Cardiac muscle cell (in vitro differentiated cells and primary cell): ENCODE data around the gene EML5. TPM values are rescaled to one million over a fixed set of nuclear protein-coding genes. Genes with fewer than 3 reads are reported as not detected.
A peak's percentile ranks its signal among the peaks of the same experiment; 100 is the strongest.

Experiments
- DNase-seq, 2 donors: peaks; one replicate each; pipeline versions ENCODE4 v3.0.0 to v3.0.0-alpha.2; 2010 to 2017; ENCODE audit warnings: low read depth in 1 of 2, low spot score in 1 of 2
- H3K27ac ChIP-seq: fragments of 200-600 bp; sonication (generic); 2 replicates; pipeline ENCODE4 v1.5.1; 2016
- H3K27me3 ChIP-seq: fragments of 200-600 bp; sonication (generic); 2 replicates; pipeline ENCODE4 v1.6.0; 2016; ENCODE audit warnings: control low read depth
- H3K36me3 ChIP-seq: fragments of 200-600 bp; sonication (generic); 2 replicates; pipeline ENCODE4 v1.5.1; 2016; ENCODE audit warnings: control low read depth
- H3K4me1 ChIP-seq: fragments of 200-600 bp; sonication (generic); 2 replicates; pipeline ENCODE4 v1.8.1; 2017; ENCODE audit warnings: low read depth, mild to moderate bottlenecking, mixed run types
- H3K4me3 ChIP-seq: fragments of 200-600 bp; sonication (generic); 2 replicates; pipeline ENCODE4 v1.5.1; 2016; ENCODE audit warnings: mild to moderate bottlenecking
- H3K9me3 ChIP-seq: fragments of 200-600 bp; sonication (generic); 2 replicates; pipeline ENCODE4 v1.5.1; 2017; ENCODE audit warnings: low read depth, mild to moderate bottlenecking, control low read depth
- CTCF ChIP-seq: IDR thresholded peaks from 2 replicates; pipeline ENCODE4 v1.5.1; 2012; ENCODE audit warnings: low read depth, mild to moderate bottlenecking, low read length
- polyA plus RNA-seq: library from polyadenylated mRNA; unstranded; fragments of >200 nt; fragmentation: Nextera tagmentation; extraction: Ambion mirVana; gene quantifications from 2 replicates; pipeline ENCODE4 v1.2.1, GENCODE V29; 2016
- total RNA-seq: library from RNA; depleted of rRNA; stranded (reverse); fragments of >200 nt; gene quantifications from 2 replicates; pipeline ENCODE4 v1.2.3, GENCODE V29; 2016

EML5 gene
- total and polyA plus RNA-seq, 2 experiments from 2014 or later = 0.33 to 0.92 TPM

GRCh38 chr14:88631091-88631490 lies 161.7 kb downstream of the EML5 start:
- Histone ChIP-seq H3K27ac (no peak overlapping the region), H3K4me3 (no peak overlapping the region), H3K27me3 (no peaks in the 10 kb centered on the region), H3K36me3 (no peaks in the 10 kb centered on the region), H3K4me1 (no peaks in the 10 kb centered on the region), H3K9me3 (no peaks in the 10 kb centered on the region)
- TF ChIP-seq CTCF = no peak
- DNase-seq = no peak

- Histone ChIP-seq H3K36me3 (no peaks in the 10 kb centered on the region), H3K4me3 (no peak overlapping the region), H3K27me3 (no peaks in the 10 kb centered on the region), H3K27ac (no peak overlapping the region), H3K4me1 (no peaks in the 10 kb centered on the region), H3K9me3 (no peaks in the 10 kb centered on the region)
- peak in 1 of 2 donors; percentile 90 for DNase-seq
- TF ChIP-seq CTCF = no peak
Measured at GRCh38 chr14:88630565-88630964, 162.2 kb downstream of the EML5 start.

GRCh38 chr14:88628462-88628861 lies 164.3 kb downstream of the EML5 start:
- no peak for TF ChIP-seq CTCF
- Histone ChIP-seq H3K27me3 (no peaks in the 10 kb centered on the region), H3K36me3 (no peaks in the 10 kb centered on the region), H3K27ac (no peak overlapping the region), H3K4me3 (no peak overlapping the region), H3K9me3 (no peaks in the 10 kb centered on the region), H3K4me1 (no peaks in the 10 kb centered on the region)
- DNase-seq = no peak

- H3K4me3 ChIP-seq = no peak overlapping the region
- no peaks in the 10 kb centered on the region for H3K4me1 ChIP-seq
- DNase-seq = no peak
- H3K36me3 ChIP-seq = no peaks in the 10 kb centered on the region
- H3K27ac ChIP-seq = no peak overlapping the region
- no peak for TF ChIP-seq CTCF
- H3K9me3 ChIP-seq = no peaks in the 10 kb centered on the region
- no peaks in the 10 kb centered on the region for H3K27me3 ChIP-seq
Measured at GRCh38 chr14:88628033-88628432, 164.7 kb downstream of the EML5 start.

GRCh38 chr14:88625671-88626070 lies 167.1 kb downstream of the EML5 start:
- Histone ChIP-seq H3K27me3 (no peaks in the 10 kb centered on the region), H3K4me3 (no peak overlapping the region), H3K4me1 (no peaks in the 10 kb centered on the region), H3K36me3 (no peaks in the 10 kb centered on the region), H3K9me3 (no peaks in the 10 kb centered on the region), H3K27ac (no peak overlapping the region)
- no peak for DNase-seq
- TF ChIP-seq CTCF = no peak

GRCh38 chr14:88621100-88621499 lies 171.7 kb downstream of the EML5 start:
- Histone ChIP-seq H3K9me3 (no peaks in the 10 kb centered on the region), H3K4me1 (peaks cover 14% of the 10 kb centered on the region), H3K27ac (no peak overlapping the region), H3K36me3 (no peaks in the 10 kb centered on the region), H3K27me3 (no peaks in the 10 kb centered on the region), H3K4me3 (no peak overlapping the region)
- no peak for TF ChIP-seq CTCF
- DNase-seq = no peak
